IMR-90 (cell line): Measurements from ENCODE around the gene PISD. TPM values are rescaled to one million over a fixed set of nuclear protein-coding genes. Genes with fewer than 3 reads are reported as not detected.

Experiments
- ATAC-seq: fragments of 200-7000 bp; cut with Tn5 transposase; 2 replicates; pipeline ENCODE4 v1.9.1; 2020; ENCODE audit warnings: low read depth, mild to moderate bottlenecking, moderate library complexity
- BruUV-seq: library from RNA; stranded (reverse); fragments of 400-500 nt; replicated peaks from 2 replicates; lab custom pipeline; 2021; lab: Mats Ljungman, UMichigan
- CTCF ChIA-PET: fragments of 300-600 bp; formaldehyde crosslinking; extraction: SDS; loops from one replicate; lab custom pipeline; 2021; ENCODE audit warnings: antibody characterized with exemption; lab: Yijun Ruan, JAX
- POLR2A ChIA-PET: fragments of 300-600 bp; sonication (Branson Sonifier 250); formaldehyde crosslinking; loops from one replicate; lab custom pipeline; 2022; ENCODE audit warnings: antibody characterized with exemption; ENCODE audit not compliant: unreplicated experiment; lab: Charles Lee
- DNase-seq: peaks from one replicate; pipeline ENCODE4 v3.0.0; 2013
- H2AFZ ChIP-seq: replicated peaks from 2 replicates; pipeline ENCODE3; 2013; ENCODE audit warnings: low read length, mild to moderate bottlenecking; ENCODE audit not compliant: poor library complexity
- H2AK5ac ChIP-seq: 2 replicates; pipeline ENCODE4 v1.6.1; 2013; ENCODE audit warnings: low read depth, low read length, inconsistent platforms
- H2AK9ac ChIP-seq: replicated peaks from 2 replicates; pipeline ENCODE3; 2013; ENCODE audit warnings: mild to moderate bottlenecking, low read depth, low read length, moderate library complexity; ENCODE audit not compliant: poor library complexity
- H2BK120ac ChIP-seq: 2 replicates; pipeline ENCODE4 v1.6.1; 2013; ENCODE audit warnings: low read depth, low read length, inconsistent platforms
- H2BK15ac ChIP-seq: 3 replicates; pipeline ENCODE4 v1.6.1; 2013; ENCODE audit warnings: low read depth, low read length, inconsistent platforms
- H2BK20ac ChIP-seq: 2 replicates; pipeline ENCODE4 v1.6.1; 2013; ENCODE audit warnings: low read depth, mild to moderate bottlenecking, inconsistent platforms, low read length, moderate library complexity
- H2BK5ac ChIP-seq: 2 replicates; pipeline ENCODE4 v1.6.1; 2013; ENCODE audit warnings: mild to moderate bottlenecking, low read depth, low read length, inconsistent platforms; ENCODE audit not compliant: poor library complexity, severe bottlenecking
- H3K14ac ChIP-seq: replicated peaks from 2 replicates; pipeline ENCODE4 v1.6.1; 2013; ENCODE audit warnings: low read depth, low read length, inconsistent platforms
- H3K18ac ChIP-seq: 2 replicates; pipeline ENCODE4 v1.6.1; 2013; ENCODE audit warnings: low read depth, low read length, control low read depth
- H3K23ac ChIP-seq: 2 replicates; pipeline ENCODE4 v1.6.1; 2013; ENCODE audit warnings: low read depth, low read length, inconsistent platforms
- H3K27ac ChIP-seq: 2 replicates; pipeline ENCODE4 v1.5.1; 2013; ENCODE audit warnings: mild to moderate bottlenecking, control low read depth, low read length; ENCODE audit not compliant: insufficient read depth
- H3K27me3 ChIP-seq: 2 replicates; pipeline ENCODE4 v1.6.1; 2013; ENCODE audit warnings: low read length; ENCODE audit not compliant: control insufficient read depth, insufficient read depth
- H3K36me3 ChIP-seq: 2 replicates; pipeline ENCODE4 v1.6.1; 2013; ENCODE audit warnings: low read length, mixed read lengths; ENCODE audit not compliant: control insufficient read depth, insufficient read depth
- H3K4ac ChIP-seq: 2 replicates; pipeline ENCODE4 v1.6.1; 2013; ENCODE audit warnings: low read depth, low read length, inconsistent platforms
- H3K4me1 ChIP-seq: 2 replicates; pipeline ENCODE4 v1.6.1; 2013; ENCODE audit warnings: low read length, mixed read lengths; ENCODE audit not compliant: control insufficient read depth, insufficient read depth
- H3K4me2 ChIP-seq: 2 replicates; pipeline ENCODE4 v1.6.1; 2013; ENCODE audit warnings: low read depth, mild to moderate bottlenecking, control low read depth, low read length, moderate library complexity
- H3K4me3 ChIP-seq: 2 replicates; pipeline ENCODE4 v1.5.1; 2013; ENCODE audit warnings: low read depth, mild to moderate bottlenecking, control low read depth, low read length, moderate library complexity; ENCODE audit not compliant: insufficient read depth
- H3K56ac ChIP-seq: 2 replicates; pipeline ENCODE4 v1.6.1; 2013; ENCODE audit warnings: low read length, inconsistent platforms; ENCODE audit not compliant: insufficient read depth; ENCODE audit errors: extremely low read depth
- H3K79me1 ChIP-seq, 2 experiments: 2 replicates each; pipeline ENCODE4 v1.6.1; 2013; ENCODE audit warnings: low read length in 2 of 2, inconsistent platforms in 1 of 2, low read depth in 1 of 2
- H3K9ac ChIP-seq: 2 replicates; pipeline ENCODE4 v1.6.1; 2013; ENCODE audit warnings: low read depth, low read length, control low read depth
- H3K9me1 ChIP-seq: 2 replicates; pipeline ENCODE4 v1.6.1; 2013; ENCODE audit warnings: low read length, inconsistent platforms; ENCODE audit not compliant: insufficient read depth
- H3K9me3 ChIP-seq: 2 replicates; pipeline ENCODE4 v1.6.1; 2013; ENCODE audit warnings: low read length; ENCODE audit not compliant: control insufficient read depth, insufficient read depth
- H4K20me1 ChIP-seq: 2 replicates; pipeline ENCODE4 v1.6.1; 2013; ENCODE audit warnings: low read length, inconsistent platforms; ENCODE audit not compliant: insufficient read depth
- H4K5ac ChIP-seq: 2 replicates; pipeline ENCODE4 v1.6.1; 2013; ENCODE audit warnings: mild to moderate bottlenecking, low read depth, low read length, control low read depth
- H4K8ac ChIP-seq, 2 experiments: 2 replicates each; pipeline ENCODE4 v1.6.1; 2013; ENCODE audit warnings: low read depth in 2 of 2, low read length in 2 of 2, control low read depth in 1 of 2, inconsistent platforms in 1 of 2
- H4K91ac ChIP-seq: 2 replicates; pipeline ENCODE4 v1.6.1; 2013; ENCODE audit warnings: low read depth, low read length, inconsistent platforms; ENCODE audit not compliant: insufficient read depth
- CHD1 ChIP-seq: IDR thresholded peaks from 2 replicates; pipeline ENCODE4 v1.6.1; 2012; ENCODE audit warnings: low read depth, low read length, improper control_type of control experiment
- ELK1 ChIP-seq: fragments of 150-350 bp; IDR thresholded peaks from 2 replicates; pipeline ENCODE4 v1.6.1; 2016; ENCODE audit warnings: low read depth, mild to moderate bottlenecking, low read length, moderate library complexity, borderline replicate concordance
- POLR2A ChIP-seq: IDR thresholded peaks from 2 replicates; pipeline ENCODE4 v1.6.1; 2012; ENCODE audit warnings: mild to moderate bottlenecking, low read depth, low read length
- RFX5 ChIP-seq: IDR thresholded peaks from 2 replicates; pipeline ENCODE4 v1.8.0; 2012; ENCODE audit warnings: low read depth, mild to moderate bottlenecking, low read length, moderate library complexity
- WGBS, 2 experiments: methylation state at CpG; one replicate each; pipeline versions ENCODE4 v1.1.5 to v1.1.7; 2013; ENCODE audit warnings: missing lambda C conversion rate in 2 of 2; ENCODE audit not compliant: insufficient read length in 1 of 2; ENCODE audit errors: extremely low coverage in 2 of 2; 5-methylcytosine and 5-hydroxymethylcytosine counted together
- dilution Hi-C: fragments of 300-500 bp; cut with HindIII; formaldehyde crosslinking; loops from one replicate; pipeline ENCODE4 v1.14.3; 2018; ENCODE audit warnings: low sequenced_read_pairs; ENCODE audit not compliant: unreplicated experiment
- in situ Hi-C: fragments of 300-500 bp; cut with MboI; formaldehyde crosslinking; loops from 3 replicates; pipeline ENCODE4 v1.14.3; 2019; ENCODE audit warnings: low sequenced_read_pairs, inconsistent platforms, mixed read lengths
- intact Hi-C: fragments of 100-400 bp; cut with micrococcal nuclease; formaldehyde crosslinking; loops from 2 replicates; pipeline ENCODE4 v1.10.0; 2022
- polyA plus RNA-seq, 3 experiments: library from polyadenylated mRNA; depleted of rRNA; stranded (reverse); fragments of >200 nt; gene quantifications; 2 replicates each; pipeline ENCODE4 v1.2.3, GENCODE V29; 2012; ENCODE audit warnings: low replicate concordance in 1 of 3
- total RNA-seq: library from RNA; depleted of rRNA; stranded (reverse); fragments of >200 nt; gene quantifications from 2 replicates; pipeline ENCODE4 v1.2.3, GENCODE V29; 2012

The PISD gene
- total and polyA plus RNA-seq, 2 of the 4 experiments (the other 2 are of a cell fraction) = 34.1 to 48.8 TPM

- in situ Hi-C loops = no loop called here
- no peak overlapping the region for H2BK5ac ChIP-seq
- no peak overlapping the region for H2AK5ac ChIP-seq
- no peak overlapping the region for H4K8ac ChIP-seq
- POLR2A ChIA-PET = no interaction called here
- no peak overlapping the region for H3K14ac ChIP-seq
- peaks cover 14 to 50% of the 10 kb centered on the region in 2 experiments for H3K79me1 ChIP-seq
- H3K9me3 ChIP-seq = no peaks in the 10 kb centered on the region
- H3K18ac ChIP-seq = no peak overlapping the region
- no TSS peak for BruUV-seq
- H3K23ac ChIP-seq = no peak overlapping the region
- peaks cover 7% of the 10 kb centered on the region; the same call in 1 of the 2 replicates for H3K9me1 ChIP-seq
- H3K56ac ChIP-seq = no peak overlapping the region
- H3K9ac ChIP-seq = no peak overlapping the region
- H2BK120ac ChIP-seq = no peak overlapping the region
- 97% methylated on average over 5 of the region's 14 CpGs; no CpG with 5 or more reads in 1 of the 2 experiments for WGBS, 2 experiments
- H3K4me3 ChIP-seq = no peak overlapping the region
- no peak overlapping the region for H2BK15ac ChIP-seq
- peak overlapping the region; percentile 18 for H2AK9ac ChIP-seq
- H3K27ac ChIP-seq = no peak overlapping the region
- DNase-seq = no peak
- dilution Hi-C loops = no loop called here
- CTCF ChIA-PET = no interaction called here
- no peak for ATAC-seq
- TF ChIP-seq RFX5 (no peak), POLR2A (no peak), CHD1 (no peak), ELK1 (no peak)
- intact Hi-C loops = no loop called here
- H3K4me1 ChIP-seq = peaks cover 2% of the 10 kb centered on the region; the same call in 1 of the 2 replicates
- H4K5ac ChIP-seq = no peak overlapping the region
- no peaks in the 10 kb centered on the region for H3K27me3 ChIP-seq
- H4K91ac ChIP-seq = no peak overlapping the region
- H3K4me2 ChIP-seq = no peak overlapping the region
- H4K20me1 ChIP-seq = peaks cover 62% of the 10 kb centered on the region
- no peak overlapping the region for H2BK20ac ChIP-seq
- peaks cover 57% of the 10 kb centered on the region for H3K36me3 ChIP-seq
- no peak overlapping the region for H3K4ac ChIP-seq
- no peak overlapping the region for H2AFZ ChIP-seq
Measured at GRCh38 chr22:31619611-31620300, 42.3 kb downstream of the PISD start.
